NCI-H526 (cell line): ENCODE data around the gene C17orf58.
"Not testable (repeated sequence)": the region's sequence is repeated elsewhere in the genome, so short reads cannot be mapped to it uniquely, and the experiment has no call there.

Experiments
- DNase-seq, 2 experiments: peaks; one replicate each; lab custom pipeline; 2025; lab: John Stamatoyannopoulos, UW

C17orf58 gene

DNA sequence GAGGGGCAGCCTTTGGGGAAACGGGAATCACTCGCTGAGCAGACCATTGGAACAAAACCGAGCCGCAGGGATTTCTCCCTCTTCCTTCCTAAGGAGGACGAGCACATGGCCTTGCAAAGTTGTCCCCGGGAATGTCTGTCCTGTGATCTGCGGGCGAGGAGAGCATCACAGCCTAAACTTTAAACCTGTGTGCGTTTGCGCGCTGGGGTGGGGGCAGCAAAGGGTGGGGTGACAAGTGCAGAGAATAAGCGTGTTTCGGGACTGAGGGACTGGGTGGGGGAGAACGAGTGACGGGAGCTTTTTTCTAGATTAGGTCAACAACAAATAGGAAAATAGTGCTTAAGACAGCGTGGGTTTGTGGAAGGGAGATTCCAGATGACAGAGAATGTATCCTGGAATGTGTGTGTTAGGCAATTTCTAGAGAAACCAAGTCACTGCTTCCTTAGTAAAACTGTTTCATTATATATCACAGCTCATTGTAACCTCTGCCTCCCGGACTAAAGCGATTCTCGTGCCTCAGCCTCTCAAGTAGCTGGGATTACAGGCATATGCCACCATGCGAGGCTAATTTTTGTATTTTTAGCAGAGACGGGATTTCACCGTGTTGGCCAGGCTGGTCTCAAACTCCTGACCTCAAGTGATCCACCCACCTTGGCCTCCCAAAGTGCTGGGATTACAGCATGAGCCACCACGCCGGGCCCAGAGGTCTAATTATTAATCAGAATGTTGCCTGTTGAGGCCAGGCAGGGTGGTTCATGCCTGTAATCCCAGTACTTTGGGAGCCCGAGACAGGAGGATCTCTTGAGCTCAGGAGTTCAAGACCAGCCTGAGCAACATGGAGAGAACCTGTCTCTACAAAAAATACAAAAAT is at the start of gene C17orf58:
C17orf58 (minus strand) TSS at position 169 of the 871 bp plus-strand sequence. CDS start 271 bp downstream, outside the sequence.
- peak in 1 of 2 experiments; percentile 27 for DNase-seq

DNA sequence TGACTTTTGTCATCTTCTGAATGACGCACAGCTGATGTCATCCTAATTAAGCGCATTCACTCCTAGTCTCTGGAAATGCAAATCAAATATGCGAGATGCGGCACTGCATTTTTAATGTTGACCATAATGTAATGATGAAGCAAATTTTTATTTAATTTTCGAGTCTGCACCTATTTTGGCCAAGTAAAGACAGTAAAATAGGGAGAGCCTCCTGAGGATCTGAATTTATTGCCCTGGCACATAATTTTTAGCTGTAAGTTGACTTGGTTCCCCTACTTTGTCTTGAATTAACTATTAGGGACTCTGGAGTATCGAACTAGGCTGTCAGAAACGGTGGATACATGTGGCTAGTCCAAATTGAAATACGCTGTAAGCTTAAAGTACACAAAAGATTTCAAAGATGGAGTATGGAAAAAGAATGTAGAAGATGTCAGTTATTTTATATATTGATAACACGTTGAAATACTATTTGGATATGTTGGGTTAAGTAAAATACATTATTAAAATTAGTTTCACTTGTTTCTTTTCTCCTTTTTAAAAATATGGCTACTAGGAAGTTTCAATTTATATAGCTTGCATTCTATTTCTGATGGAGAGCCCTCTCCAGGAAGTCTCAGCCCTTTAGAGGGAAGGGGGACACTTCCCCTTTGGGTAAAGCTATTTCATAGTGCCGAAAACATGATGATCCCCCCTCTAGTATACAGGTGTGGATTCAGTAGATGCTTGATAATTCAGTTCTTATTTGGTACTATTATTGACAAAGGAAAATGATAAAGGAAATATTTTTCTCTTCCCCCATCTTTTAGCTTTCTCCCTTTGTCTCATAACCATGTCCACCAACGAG is 40.3 kb upstream of the C17orf58 start:
- no peak for DNase-seq

DNA sequence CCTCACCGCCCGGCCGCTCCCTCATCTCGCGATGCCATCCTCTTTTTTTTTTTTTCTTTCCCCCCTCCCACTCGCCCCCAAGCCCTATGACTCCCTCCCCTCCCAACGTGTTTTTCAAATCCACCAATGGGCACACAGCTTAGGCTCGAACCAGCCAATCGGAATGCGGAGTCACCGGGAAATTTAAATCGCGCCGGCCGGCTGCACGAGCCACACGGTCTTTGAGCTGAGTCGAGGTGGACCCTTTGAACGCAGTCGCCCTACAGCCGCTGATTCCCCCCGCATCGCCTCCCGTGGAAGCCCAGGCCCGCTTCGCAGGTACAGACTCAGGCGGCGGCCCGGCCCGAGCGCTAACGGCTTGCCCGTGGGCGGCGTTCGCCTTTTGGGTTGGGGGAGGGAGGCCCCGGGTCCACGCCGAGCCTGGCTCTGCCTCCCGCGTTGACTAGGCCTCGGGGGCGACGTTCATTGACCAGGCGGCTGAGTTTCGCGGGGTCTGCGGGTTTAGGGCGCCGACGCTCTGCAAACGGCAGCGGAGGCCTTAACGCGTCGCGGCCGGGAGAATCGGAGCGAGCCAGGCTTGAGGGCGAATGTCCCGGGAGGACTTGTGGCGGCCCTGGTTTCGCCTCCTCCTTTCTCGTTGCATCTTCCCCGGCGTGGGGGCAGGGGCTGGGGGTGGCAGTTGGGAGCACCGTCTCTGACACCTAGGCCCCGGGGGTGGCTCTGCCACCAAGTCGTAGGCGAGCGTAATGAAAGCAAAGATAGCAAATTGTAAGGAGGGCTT is 39.4 kb upstream of the C17orf58 start, which contains the start of gene KPNA2:
KPNA2 (plus strand) TSS at position 213 of the 781 bp plus-strand sequence. CDS start 1,398 bp downstream, outside the sequence.
- DNase-seq, result peak; percentile 98 to 100

DNA sequence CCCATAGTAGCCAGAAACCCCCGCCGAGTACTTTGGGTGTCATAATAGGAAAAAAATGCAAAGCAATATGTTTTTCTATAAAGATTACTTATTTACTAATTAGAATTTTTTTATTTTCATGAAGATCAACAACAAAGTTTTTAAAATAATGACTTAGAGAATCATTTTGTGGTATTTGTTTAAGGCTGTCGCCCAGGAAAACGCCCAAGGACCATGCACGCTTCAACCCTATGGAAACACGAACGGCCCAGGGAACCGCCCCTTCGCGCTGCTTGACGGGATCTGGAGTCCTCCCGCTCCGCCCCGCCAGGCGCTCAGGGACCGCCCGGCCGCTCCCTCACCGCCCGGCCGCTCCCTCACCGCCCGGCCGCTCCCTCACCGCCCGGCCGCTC is 38.9 kb upstream of the C17orf58 start:
- peak in 1 of 2 experiments; percentile 100 for DNase-seq

DNA sequence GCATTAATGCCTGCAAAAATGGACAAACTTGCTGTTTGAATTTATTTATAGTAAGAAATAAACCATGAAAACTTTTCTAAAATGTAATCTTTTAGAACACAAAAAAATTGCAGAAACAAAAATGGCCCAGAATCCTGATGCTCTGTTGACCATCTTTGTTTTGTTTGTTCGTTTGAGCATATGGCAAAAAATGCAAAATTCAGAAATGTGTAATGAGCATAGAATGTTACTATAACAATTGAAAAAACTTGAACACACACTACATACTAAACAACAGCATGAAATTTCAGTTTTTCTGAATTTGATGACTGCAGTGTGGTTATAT is 38.1 kb upstream of the C17orf58 start:
- no peak for DNase-seq

DNA sequence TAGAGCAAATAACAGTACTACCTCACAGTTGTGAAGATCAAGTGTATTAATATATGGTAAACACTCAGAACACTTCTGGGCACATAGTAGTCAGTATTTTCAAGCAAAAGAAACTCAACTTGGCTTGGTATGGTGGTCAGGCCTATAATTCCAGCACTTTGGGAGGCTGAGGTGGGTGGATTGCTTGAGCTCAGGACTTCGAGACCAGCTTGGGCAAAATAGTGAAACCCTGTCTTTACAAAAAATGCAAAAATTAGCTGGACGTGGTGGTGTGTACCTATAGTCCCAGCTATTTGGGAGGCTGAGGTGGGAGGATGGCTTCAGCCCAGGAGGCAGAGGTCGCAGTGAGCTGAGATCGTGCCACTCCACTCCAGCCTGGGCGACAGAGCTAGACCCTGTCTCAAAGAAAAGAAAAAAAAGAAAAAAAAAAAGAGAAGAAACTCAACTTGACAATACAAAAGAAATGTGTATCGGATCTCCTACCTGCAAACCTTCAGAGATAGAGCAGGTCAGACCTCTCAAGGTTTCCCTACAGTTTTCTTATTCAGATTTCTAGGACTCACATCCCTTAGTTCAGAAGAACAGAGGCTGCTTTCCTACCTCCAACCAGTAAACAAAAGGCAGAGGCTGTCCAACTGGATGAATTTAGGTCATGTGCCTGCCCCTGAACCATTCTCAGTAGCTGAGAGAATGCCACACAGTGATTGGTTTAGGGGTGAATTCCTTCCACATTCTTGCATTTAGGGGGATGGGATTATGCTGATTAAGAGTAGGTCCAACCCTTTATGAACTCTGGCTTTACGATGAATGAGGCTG is 37.6 kb upstream of the C17orf58 start:
- peak; percentile 11 to 23 for DNase-seq

DNA sequence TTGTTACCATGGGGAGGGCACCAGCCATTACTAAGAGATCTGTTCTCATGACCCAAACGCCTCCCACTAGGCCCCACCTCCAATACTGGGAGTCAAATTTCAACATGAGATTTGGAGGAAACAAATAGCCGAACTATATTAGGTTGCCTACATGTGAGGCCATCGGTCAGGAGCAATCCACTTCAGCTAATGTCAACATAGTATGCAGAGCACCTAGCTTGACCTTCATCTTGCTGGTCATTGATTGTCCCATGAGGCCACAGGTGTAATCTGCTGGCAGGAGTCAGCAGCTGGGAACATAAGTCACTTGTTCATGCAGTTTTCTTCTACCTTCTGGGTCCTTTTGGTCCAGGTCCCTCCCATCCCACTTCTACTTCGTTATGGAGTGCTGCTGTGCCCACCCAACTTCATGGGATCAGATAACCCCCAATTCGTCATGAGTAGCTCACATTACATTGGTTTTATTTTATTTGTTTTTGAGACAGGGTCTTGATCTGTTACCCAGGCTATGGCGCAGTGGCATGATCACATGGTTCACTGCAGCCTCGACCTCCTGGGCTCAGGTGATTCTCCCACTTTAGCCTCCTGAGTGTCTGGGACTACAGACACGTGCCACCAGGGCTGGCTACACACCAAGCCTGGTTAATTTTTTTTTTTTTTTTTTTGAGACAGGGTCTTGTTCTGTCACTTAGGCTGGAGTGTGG is 33.4 kb upstream of the C17orf58 start:
- no peak for DNase-seq

DNA sequence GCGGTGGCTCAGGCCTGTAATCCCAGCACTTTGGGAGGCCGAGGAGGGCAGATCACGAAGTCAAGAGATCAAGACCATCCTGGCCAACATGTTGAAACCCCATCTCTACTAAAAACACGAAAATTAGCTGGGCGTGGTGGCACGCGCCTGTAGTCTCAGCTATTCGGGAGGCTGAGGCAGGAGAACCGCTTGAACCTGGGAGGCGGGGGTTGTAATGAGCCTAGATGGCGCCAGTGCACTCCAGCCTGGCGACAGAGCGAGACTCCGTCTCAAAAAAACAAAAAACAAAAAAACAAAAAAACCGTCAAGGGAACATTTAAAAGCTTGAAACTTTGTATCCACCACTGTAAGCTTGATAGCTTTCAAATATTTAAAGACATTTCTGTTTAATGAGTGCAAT is 26.3 kb upstream of the C17orf58 start:
- DNase-seq, result not testable (repeated sequence)

DNA sequence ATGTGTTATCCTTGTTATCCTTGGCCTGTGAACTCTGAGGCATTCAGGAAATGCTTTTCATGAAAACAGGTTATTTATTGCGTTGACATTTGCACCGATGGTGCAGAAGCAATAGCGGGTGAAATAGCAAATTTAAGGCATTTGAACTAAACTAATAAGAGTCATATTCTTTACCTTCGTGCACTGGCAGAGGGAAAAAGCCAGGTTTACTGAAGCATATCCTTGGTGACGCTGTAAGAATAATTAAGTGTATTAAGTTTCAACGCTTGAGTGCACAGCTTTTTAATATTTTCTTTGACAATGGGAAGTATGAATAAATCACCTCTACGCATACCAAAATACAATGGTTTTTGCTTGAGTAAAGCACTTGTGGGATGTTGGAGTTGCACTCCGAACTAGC is 25.7 kb upstream of the C17orf58 start:
- no peak for DNase-seq

DNA sequence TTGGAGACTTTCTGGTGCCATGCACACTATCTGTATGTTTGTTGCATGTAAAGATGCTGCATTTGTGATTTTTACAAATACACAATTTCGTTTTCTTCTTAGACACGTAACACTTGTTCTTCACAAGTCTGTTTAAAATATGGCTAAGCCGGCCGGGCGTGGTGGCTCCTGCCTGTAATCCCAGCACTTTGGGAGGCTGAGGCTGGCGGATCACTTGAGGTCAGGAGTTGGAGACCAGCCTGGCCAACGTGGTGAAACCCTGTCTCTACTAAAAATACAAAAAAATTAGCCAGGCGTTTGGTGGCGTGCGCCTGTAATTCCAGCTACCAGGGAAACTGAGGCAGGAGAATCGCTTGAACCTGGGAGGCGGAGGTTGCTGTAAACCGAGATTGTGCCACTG is 24.5 kb upstream of the C17orf58 start:
- not testable (repeated sequence) for DNase-seq

DNA sequence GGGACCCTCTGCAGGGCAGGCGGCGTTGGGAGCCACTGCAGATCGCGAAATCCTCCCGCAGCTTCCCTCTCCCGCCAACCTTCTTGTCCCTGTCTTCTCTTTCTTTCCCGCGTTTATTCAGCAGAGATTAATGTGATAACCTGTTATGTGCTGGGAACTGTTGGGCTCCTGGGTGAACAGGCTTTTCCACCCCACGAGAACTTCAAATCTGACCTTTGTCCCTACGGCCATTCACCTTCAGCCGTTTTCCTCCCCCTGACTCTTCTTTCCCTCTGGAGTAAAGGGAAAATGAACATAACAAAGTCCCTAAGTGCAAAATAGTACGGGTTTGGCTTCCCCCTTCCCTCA is 24.1 kb upstream of the C17orf58 start:
- DNase-seq, result peak in 1 of 2 experiments; percentile 69

DNA sequence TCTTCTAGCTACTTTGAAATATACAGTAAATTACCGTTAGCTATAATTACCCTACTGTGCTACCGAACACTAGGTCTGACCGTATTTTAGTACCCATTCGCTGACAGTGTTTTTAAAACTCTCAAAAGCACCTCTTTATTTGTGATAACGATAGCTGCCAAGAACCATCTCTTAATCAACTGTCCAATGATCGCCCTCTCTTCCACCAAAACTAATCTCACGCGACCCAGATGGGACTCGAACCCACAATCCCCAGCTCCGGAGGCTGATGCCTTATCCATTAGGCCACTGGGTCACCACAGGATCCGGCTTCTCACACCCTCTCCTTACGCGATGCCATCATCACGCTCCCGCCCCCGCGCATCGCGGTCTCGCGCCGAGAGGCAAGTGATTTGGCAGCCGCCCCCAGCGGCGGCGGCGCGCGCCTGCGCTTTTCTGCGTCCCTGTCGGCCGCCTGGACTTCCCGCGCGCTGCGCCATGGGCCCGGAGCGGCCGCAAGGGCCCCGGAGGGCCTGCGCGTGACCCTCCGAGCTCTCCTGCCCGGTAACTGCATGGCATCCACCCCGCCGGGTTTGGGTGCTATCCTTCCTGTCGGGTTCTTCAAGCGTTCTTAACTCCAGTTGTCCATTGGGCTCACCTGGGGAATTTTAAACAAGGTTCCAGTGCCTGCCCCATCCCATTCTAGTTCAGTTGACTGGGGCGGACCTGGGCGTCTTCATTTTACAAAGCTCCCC is 23.6 kb upstream of the C17orf58 start:
- DNase-seq, result peak; percentile 89 to 95

DNA sequence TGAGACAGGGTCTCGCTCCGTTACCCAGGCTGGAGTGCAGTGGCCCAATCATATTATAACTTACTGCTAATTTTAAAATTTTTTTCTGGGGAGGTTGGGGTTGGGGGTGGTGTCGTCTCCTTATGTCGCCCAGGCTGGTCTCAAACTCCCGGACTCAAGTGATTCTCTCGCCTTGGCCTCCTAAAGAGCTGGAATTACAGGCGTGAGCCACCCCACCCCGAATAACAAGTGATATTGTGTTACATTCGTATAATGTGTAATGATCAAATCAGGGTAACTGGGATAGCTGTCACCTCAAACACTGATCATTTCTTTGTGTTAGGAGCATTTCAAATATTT is 23.0 kb upstream of the C17orf58 start:
- peak in 1 of 2 experiments; percentile 55 for DNase-seq

DNA sequence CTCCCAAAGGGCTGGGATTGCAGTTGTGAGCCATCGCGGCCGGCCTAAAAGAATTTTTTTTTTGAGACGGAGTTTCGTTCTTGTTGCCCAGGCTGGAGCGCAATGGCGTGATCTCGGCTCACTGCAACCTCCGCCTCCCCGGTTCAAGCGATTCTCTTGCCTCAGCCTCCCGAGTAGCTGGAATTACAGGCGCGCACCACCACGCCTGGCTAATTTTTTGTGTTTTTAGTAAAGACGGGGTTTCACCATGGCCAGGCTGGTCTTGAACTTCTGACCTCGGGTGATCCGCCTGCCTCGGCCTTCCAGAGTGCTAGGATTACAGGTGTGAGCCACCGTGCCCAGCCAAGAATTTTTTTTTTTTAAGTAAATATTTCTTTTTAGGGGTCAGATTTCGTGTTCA is 22.2 kb upstream of the C17orf58 start:
- not testable (repeated sequence) for DNase-seq

DNA sequence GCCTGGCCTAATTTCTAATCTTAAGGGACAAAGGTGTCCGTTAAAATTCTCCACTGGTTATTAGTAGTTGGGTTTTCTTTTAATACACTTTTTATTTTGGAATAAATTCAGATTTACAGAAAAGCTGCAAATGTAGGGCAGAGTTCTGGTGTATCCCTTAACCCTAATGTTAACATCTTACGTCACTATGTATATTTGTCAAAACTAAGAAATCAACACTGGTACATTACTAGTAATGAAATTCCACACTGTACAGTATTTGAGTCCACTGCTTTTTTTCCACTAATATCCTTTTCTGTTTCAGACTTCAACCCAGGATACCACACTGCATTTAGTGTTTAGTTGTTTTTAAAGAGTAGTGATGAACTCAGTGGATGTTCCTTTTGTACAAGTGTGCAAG is 20.6 kb upstream of the C17orf58 start:
- DNase-seq, result no peak

DNA sequence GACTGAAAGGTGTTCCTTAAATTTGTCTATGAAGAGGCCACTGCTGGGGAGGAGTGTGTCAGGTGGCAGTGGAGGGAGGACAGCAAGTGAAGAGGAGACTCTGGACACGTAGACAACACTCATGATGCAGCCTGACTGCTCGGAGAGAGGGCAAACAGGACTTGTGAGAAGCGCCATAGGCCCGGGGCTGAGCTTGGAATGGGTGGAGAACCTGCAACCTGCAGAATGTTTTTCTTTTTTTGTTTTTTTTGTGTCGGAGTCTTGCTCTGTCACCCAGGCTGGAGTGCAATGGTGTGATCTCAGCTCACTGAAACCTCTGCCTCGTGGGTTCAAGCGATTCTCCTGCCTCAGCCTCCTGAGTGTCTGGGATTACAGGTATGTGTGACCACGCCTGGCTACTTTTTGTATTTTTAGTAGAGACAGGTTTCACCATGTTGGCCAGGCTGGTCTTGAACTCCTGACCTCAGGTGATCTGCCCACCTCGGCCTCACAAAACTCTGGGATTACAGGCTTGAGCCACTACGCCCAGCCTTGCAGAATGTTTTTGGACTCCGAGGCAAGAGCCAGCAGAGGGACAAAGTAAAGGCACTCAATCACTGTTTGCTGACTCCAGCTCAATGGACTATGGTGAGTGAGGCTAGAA is 18.9 kb upstream of the C17orf58 start:
- DNase-seq, result no peak

DNA sequence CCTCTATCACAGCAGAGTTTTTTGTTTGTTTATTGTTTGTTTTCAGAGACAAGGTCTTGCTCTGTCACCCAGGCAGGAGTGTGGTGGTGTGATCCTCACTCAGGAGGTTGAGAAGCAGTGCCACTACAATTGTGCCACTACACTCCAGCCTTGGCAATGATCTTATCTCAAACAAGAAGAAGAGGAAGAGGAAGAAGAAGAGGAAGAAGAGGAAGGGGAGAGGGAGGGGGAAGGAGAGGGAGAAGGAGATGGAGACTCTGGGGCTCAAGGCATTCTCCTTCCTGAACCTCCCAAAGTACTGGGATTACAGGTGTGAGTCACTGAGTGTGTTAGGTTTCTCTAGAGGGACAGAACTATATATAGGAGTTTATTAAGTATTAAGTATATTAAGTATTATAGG is 17.1 kb upstream of the C17orf58 start:
- DNase-seq, result no peak

DNA sequence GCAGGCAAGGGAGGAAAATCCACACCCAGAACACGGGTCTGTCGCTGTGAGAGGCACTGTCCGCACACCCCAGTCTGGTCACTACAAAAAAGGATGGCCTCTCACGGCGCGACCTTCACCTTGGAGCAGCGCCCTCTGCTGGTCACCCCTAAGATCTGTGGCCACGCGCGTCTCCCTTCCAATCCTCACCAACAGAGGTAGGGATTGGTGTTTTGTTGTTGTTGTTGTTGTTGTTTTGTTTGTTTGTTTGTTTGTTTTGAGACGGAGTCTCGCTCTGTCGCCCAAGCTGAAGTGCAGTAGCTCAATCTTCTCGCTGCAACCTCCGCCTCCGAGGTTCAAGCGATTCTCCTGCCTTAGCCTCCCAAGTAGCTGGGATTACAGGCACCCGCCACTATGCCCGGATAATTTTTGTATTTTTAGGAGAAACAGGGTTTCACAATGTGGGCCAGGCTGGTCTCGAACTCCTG is 15.0 kb upstream of the C17orf58 start:
- DNase-seq, result peak in 1 of 2 experiments; percentile 41

DNA sequence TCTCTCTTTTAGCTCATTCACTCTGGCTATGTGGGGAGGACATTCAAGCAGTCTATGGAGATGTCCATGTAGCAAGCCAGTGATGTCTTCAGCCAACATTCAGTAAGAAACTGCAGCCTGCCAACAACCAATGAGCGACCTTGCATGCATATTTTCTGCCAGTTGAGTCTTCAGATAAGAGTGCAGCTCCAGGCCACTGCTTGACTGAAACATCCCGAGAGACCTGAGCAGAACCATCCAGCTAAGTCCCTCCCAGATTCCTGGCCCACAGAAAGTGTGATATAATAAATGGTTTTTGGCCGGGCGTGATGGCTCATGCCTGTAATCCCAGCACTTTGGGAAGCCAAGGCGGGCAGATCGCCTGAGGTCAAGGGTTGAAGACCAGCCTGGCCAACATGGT is 10.5 kb upstream of the C17orf58 start:
- DNase-seq, result no peak
